ENCODE measurements around the gene TMEM171.

The TMEM171 gene

GRCh38 chr5:73119451-73120157, 771 bp upstream of the TMEM171 start:
- no peak for DNase-seq (ENCODE audit: low read depth)

- no peak for DNase-seq (ENCODE audit: low read depth)
Measured at GRCh38 chr5:73121119-73121463, 716 bp downstream of the TMEM171 start.

- peak; percentile 67 for DNase-seq (ENCODE audit: low read depth)
Measured at GRCh38 chr5:73122875-73123810, 2.8 kb downstream of the TMEM171 start.

GRCh38 chr5:73125289-73125688, 4.9 kb downstream of the TMEM171 start:
- no peak for DNase-seq (ENCODE audit: low read depth)

GRCh38 chr5:73126381-73126780, 6.0 kb downstream of the TMEM171 start:
- DNase-seq (ENCODE audit: low read depth), result no peak

- DNase-seq (ENCODE audit: low read depth), result no peak
Measured at GRCh38 chr5:73126957-73127356, 6.6 kb downstream of the TMEM171 start.

GRCh38 chr5:73129143-73129542, 8.8 kb downstream of the TMEM171 start:
- DNase-seq (ENCODE audit: low read depth), result no peak

GRCh38 chr5:73130811-73131210, 10.4 kb downstream of the TMEM171 start:
- no peak for DNase-seq (ENCODE audit: low read depth)

- DNase-seq (ENCODE audit: low read depth), result no peak
Measured at GRCh38 chr5:73131711-73132425, 11.5 kb downstream of the TMEM171 start.

GRCh38 chr5:73132759-73133158, 12.4 kb downstream of the TMEM171 start:
- DNase-seq (ENCODE audit: low read depth), result no peak

- DNase-seq (ENCODE audit: low read depth), result no peak
Measured at GRCh38 chr5:73135021-73135420, 14.6 kb downstream of the TMEM171 start.

GRCh38 chr5:73135429-73136054, 15.2 kb downstream of the TMEM171 start:
- DNase-seq (ENCODE audit: low read depth), result peak; percentile 7

GRCh38 chr5:73136055-73136562, 15.7 kb downstream of the TMEM171 start:
- DNase-seq (ENCODE audit: low read depth), result no peak

- no peak for DNase-seq (ENCODE audit: low read depth)
Measured at GRCh38 chr5:73137563-73138530, 17.5 kb downstream of the TMEM171 start.

GRCh38 chr5:73139485-73139884, 19.1 kb downstream of the TMEM171 start:
- DNase-seq (ENCODE audit: low read depth), result no peak

- DNase-seq (ENCODE audit: low read depth), result no peak
Measured at GRCh38 chr5:73140801-73141200, 20.4 kb downstream of the TMEM171 start.

- DNase-seq (ENCODE audit: low read depth), result no peak
Measured at GRCh38 chr5:73142035-73142434, 21.7 kb downstream of the TMEM171 start.

- no peak for DNase-seq (ENCODE audit: low read depth)
Measured at GRCh38 chr5:73143716-73144115, 23.3 kb downstream of the TMEM171 start.

- DNase-seq (ENCODE audit: low read depth), result no peak
Measured at GRCh38 chr5:73149540-73149939, 29.2 kb downstream of the TMEM171 start.

GRCh38 chr5:73150876-73151275, 30.5 kb downstream of the TMEM171 start:
- DNase-seq (ENCODE audit: low read depth), result no peak
